B cell (primary cell): ENCODE results near the gene NFIC. TPM values are rescaled to one million over a fixed set of nuclear protein-coding genes. Genes with fewer than 3 reads are reported as not detected.

Experiments
- ATAC-seq: fragments of 200-7000 bp; cut with Tn5 transposase; one replicate; pipeline ENCODE4 v1.10.0; 2021; ENCODE audit warnings: low read depth, mild to moderate bottlenecking, moderate number of reproducible peaks, moderate library complexity
- CTCF ChIA-PET: fragments of 350-600 bp; sonication (Branson Sonifier 250); formaldehyde crosslinking; loops from one replicate; lab custom pipeline; 2021; ENCODE audit warnings: antibody characterized with exemption, inconsistent platforms; lab: Charles Lee
- POLR2A ChIA-PET: fragments of 350-600 bp; sonication (Branson Sonifier 250); formaldehyde crosslinking; loops from one replicate; lab custom pipeline; 2021; ENCODE audit warnings: antibody characterized with exemption; lab: Charles Lee
- DNase-seq: peaks from one replicate; pipeline ENCODE4 v3.0.0; 2013
- H2AFZ ChIP-seq: 2 replicates; pipeline ENCODE4 v1.6.1; 2012; ENCODE audit warnings: mild to moderate bottlenecking, low read depth, low read length; ENCODE audit not compliant: insufficient read depth, poor library complexity, severe bottlenecking
- H3K27ac ChIP-seq, 2 donors: 1 replicate in 1 of 2; 2 replicates in 1 of 2; pipeline ENCODE4 v1.5.1; 2012 to 2013; ENCODE audit warnings: low read length in 2 of 2, mild to moderate bottlenecking in 2 of 2, moderate library complexity in 1 of 2
- H3K27me3 ChIP-seq, 4 experiments: fragments of 200-600 bp in 1 of 4; sonication (generic) in 1 of 4; replicated peaks in 1 of 4; 1 replicate in 2 of 4; 2 replicates in 2 of 4; pipeline versions ENCODE4 v1.6.1 to v1.7.0; 2013 to 2016; ENCODE audit warnings: low read length in 3 of 4, mild to moderate bottlenecking in 2 of 4, mixed read lengths in 1 of 4, moderate library complexity in 1 of 4; ENCODE audit not compliant: insufficient read depth in 4 of 4, control insufficient read depth in 3 of 4; ENCODE audit errors: control extremely low read depth in 1 of 4
- H3K36me3 ChIP-seq, 2 experiments: replicated peaks in 1 of 2; 1 replicate in 1 of 2; 2 replicates in 1 of 2; pipeline versions ENCODE4 v1.6.1 to v1.7.1; 2013; ENCODE audit warnings: low read length in 1 of 2; ENCODE audit not compliant: insufficient read depth in 2 of 2, control insufficient read depth in 1 of 2; ENCODE audit errors: control extremely low read depth in 1 of 2, extremely low read depth in 1 of 2
- H3K4me1 ChIP-seq, 2 donors: fragments of 200-600 bp in 1 of 2; sonication (generic) in 1 of 2; 1 replicate in 1 of 2; 2 replicates in 1 of 2; pipeline versions ENCODE4 v1.5.1 to v1.6.1; 2013 to 2017; ENCODE audit warnings: low read length in 2 of 2; ENCODE audit not compliant: control insufficient read depth in 2 of 2, insufficient read depth in 2 of 2
- H3K4me2 ChIP-seq: replicated peaks from 2 replicates; pipeline ENCODE3; 2012; ENCODE audit warnings: mild to moderate bottlenecking, low read depth, low read length; ENCODE audit not compliant: poor library complexity, severe bottlenecking
- H3K4me3 ChIP-seq, 5 experiments: fragments of 200-600 bp in 1 of 5; sonication (generic) in 1 of 5; 1 replicate in 3 of 5; 2 replicates in 2 of 5; pipeline versions ENCODE4 v1.5.1 to v1.7.0; 2011 to 2016; ENCODE audit warnings: low read length in 4 of 5, mild to moderate bottlenecking in 4 of 5, low read depth in 2 of 5, control low read depth in 1 of 5, moderate library complexity in 1 of 5; ENCODE audit not compliant: insufficient read depth in 1 of 5; ENCODE audit errors: control extremely low read depth in 1 of 5, extremely low read depth in 1 of 5
- H3K79me2 ChIP-seq: fragments of 200-600 bp; sonication (generic); one replicate; pipeline ENCODE4 v1.6.0; 2016; ENCODE audit warnings: low read length; ENCODE audit not compliant: control insufficient read depth, insufficient read depth
- H3K9ac ChIP-seq: fragments of 200-600 bp; sonication (generic); 2 replicates; pipeline ENCODE4 v1.6.1; 2017; ENCODE audit warnings: mild to moderate bottlenecking, low read length, moderate library complexity
- H3K9me3 ChIP-seq, 3 donors: one replicate each; pipeline versions ENCODE4 v1.6.1 to v1.7.1; 2013; ENCODE audit warnings: low read length in 2 of 3; ENCODE audit not compliant: control insufficient read depth in 2 of 3, insufficient read depth in 1 of 3; ENCODE audit errors: control extremely low read depth in 1 of 3
- H4K20me1 ChIP-seq: 2 replicates; pipeline ENCODE4 v1.6.0; 2012; ENCODE audit warnings: mild to moderate bottlenecking, low read length; ENCODE audit not compliant: insufficient read depth, control insufficient read depth, poor library complexity, severe bottlenecking
- H3K27ac Mint-ChIP-seq: one replicate; pipeline ENCODE4 v1.8.0; 2021; ENCODE audit warnings: mixed read lengths
- H3K27me3 Mint-ChIP-seq: one replicate; pipeline ENCODE4 v1.8.0; 2021; ENCODE audit warnings: mixed read lengths
- H3K4me1 Mint-ChIP-seq: one replicate; pipeline ENCODE4 v1.8.0; 2021; ENCODE audit warnings: mixed read lengths
- H3K4me3 Mint-ChIP-seq: one replicate; pipeline ENCODE4 v1.8.0; 2021; ENCODE audit warnings: mixed read lengths
- H3K9me3 Mint-ChIP-seq: one replicate; pipeline ENCODE4 v1.8.0; 2022; ENCODE audit warnings: mixed read lengths; ENCODE audit not compliant: insufficient read depth
- CTCF ChIP-seq: fragments of 200-600 bp; IDR thresholded peaks from one replicate; pipeline ENCODE4 v1.8.0; 2022; ENCODE audit warnings: antibody characterized with exemption, mild to moderate bottlenecking
- EZH2 ChIP-seq: IDR thresholded peaks from 2 replicates; pipeline ENCODE4 v1.6.1; 2012; ENCODE audit warnings: borderline replicate concordance, low read depth, mild to moderate bottlenecking, moderate library complexity, low read length; ENCODE audit not compliant: insufficient read depth, poor library complexity, severe bottlenecking
- WGBS: methylation state at CpG from one replicate; pipeline ENCODE4 v1.1.5; 2013; ENCODE audit warnings: missing lambda C conversion rate; ENCODE audit not compliant: insufficient coverage; 5-methylcytosine and 5-hydroxymethylcytosine counted together
- intact Hi-C: fragments of 100-400 bp; cut with micrococcal nuclease; formaldehyde crosslinking; loops from one replicate; pipeline ENCODE4 v1.10.0; 2022
- polyA plus RNA-seq: library from polyadenylated mRNA; depleted of rRNA; stranded (reverse); fragments of >200 nt; gene quantifications from 2 replicates; pipeline ENCODE4 v1.2.3, GENCODE V29; 2012
- total RNA-seq, 2 donors: library from RNA; stranded (reverse); fragments of 120-200 nt in 1 of 2; gene quantifications; 1 replicate in 1 of 2; 2 replicates in 1 of 2; pipeline versions ENCODE4 v1.2.3 to v1.2.4, GENCODE V29; 2013 to 2022

Gene NFIC
- total and polyA plus RNA-seq, 2 donors (not counting 1 experiment from before 2014, with no cell fraction given) = 3.8 to 23.6 TPM

- POLR2A ChIA-PET = interaction anchor here (0.6 kb wide), 1 partner anchor 122 kb away, joined by 6 read pairs; no protein-coding TSS in a partner anchor
- Histone ChIP-seq H4K20me1 (no peaks in the 10 kb centered on the region), H2AFZ (no peak overlapping the region), H3K4me3 (no peak overlapping the region), H3K79me2 (no peaks in the 10 kb centered on the region), H3K36me3 (no peaks in the 10 kb centered on the region), H3K9ac (no peak overlapping the region), H3K27me3 (no peaks in the 10 kb centered on the region), H3K4me1 (no peaks in the 10 kb centered on the region), H3K4me2 (no peak overlapping the region), H3K27ac (no peak overlapping the region), H3K9me3 (peaks cover 0 to 11% (median 3%) of the 10 kb centered on the region in 3 donors)
- intact Hi-C loops = no loop called here
- TF ChIP-seq EZH2 = no peak
- 98% methylated on average over 9 of the region's 9 CpGs for WGBS
- H3K4me1 Mint-ChIP-seq = no peaks in the 10 kb centered on the region
- CTCF ChIA-PET = interaction anchor here (1.4 kb wide), 1 partner anchor 17 kb away, joined by 3 read pairs; the partner anchor contains the start of gene SMIM44
- H3K27me3 Mint-ChIP-seq = peaks cover 4% of the 10 kb centered on the region
- DNase-seq (no peak), ATAC-seq (no peak)
- no peak overlapping the region for H3K4me3 Mint-ChIP-seq
- H3K27ac Mint-ChIP-seq = no peak overlapping the region
- peaks cover 3% of the 10 kb centered on the region for H3K9me3 Mint-ChIP-seq
Observed at GRCh38 chr19:3466635-3467034, 100.3 kb downstream of the NFIC start.

DNA sequence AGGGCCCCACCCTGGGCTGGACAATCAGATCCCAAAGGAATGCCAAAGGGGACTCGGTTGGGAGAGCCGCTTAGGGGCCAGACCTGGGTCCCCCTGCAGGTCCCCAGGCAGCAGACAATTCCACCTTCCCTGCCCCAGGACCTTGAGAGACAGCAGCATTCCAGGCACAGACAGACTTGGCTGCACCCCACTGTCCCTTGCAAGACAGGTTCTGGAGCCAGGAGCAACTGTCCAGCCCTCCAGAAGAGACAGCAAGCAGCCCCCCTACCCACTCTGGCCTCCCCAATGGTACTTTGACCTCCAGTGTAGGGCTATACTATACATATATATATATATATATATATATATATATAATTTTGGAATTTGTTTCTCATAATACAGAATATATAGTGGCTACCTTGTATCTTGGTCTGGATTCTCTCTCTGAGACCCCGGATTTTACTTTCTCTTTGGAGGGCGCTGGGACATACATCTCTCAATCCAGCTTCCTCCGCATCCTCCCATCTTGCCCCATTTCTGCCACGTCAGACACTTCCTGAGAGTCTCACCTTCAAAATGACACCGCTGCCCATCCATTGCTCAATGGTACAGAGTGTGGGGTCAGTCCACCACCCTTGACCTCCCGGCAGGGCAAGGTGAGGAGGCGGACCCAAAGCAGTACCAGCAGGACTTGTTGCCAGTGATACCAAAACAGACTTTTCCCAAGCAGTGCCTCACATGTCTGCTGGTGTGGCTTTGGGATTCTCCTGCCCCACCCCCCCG is 101.2 kb downstream of the NFIC start:
- no peak overlapping the region for H3K4me3 ChIP-seq
- whole genome bisulfite sequencing = 99% methylated on average over 7 of the region's 10 CpGs
- no peaks in the 10 kb centered on the region for H3K4me1 ChIP-seq
- no peak overlapping the region for H3K27ac ChIP-seq
- Mint-ChIP-seq H3K27me3 (peaks cover 4% of the 10 kb centered on the region), H3K9me3 (peaks cover 3% of the 10 kb centered on the region), H3K4me1 (no peaks in the 10 kb centered on the region), H3K27ac (no peak overlapping the region), H3K4me3 (no peak overlapping the region)
- POLR2A ChIA-PET = no interaction called here
- CTCF ChIA-PET = interaction anchor here (1.4 to 3.7 kb wide), 3 partner anchors 16 to 141 kb away, joined by 3 to 16 read pairs (median 3); partner anchors contain the start of gene SMIM44
- H2AFZ ChIP-seq = no peak overlapping the region
- peaks cover 0 to 2% (median 0%) of the 10 kb centered on the region in 4 experiments for H3K27me3 ChIP-seq
- no peak for TF ChIP-seq EZH2
- no peak for TF ChIP-seq CTCF
- H3K36me3 ChIP-seq = no peaks in the 10 kb centered on the region
- H3K79me2 ChIP-seq = no peaks in the 10 kb centered on the region
- no peak for ATAC-seq
- intact Hi-C loops = no loop called here
- H4K20me1 ChIP-seq = no peaks in the 10 kb centered on the region
- no peak overlapping the region for H3K4me2 ChIP-seq
- DNase-seq = no peak
- no peak overlapping the region for H3K9ac ChIP-seq
- peaks cover 0 to 11% (median 3%) of the 10 kb centered on the region in 3 donors for H3K9me3 ChIP-seq
